Lower leg skin (tissue), 4 donors: ENCODE results near the gene STAB1. TPM values are rescaled to one million over a fixed set of nuclear protein-coding genes. Genes with fewer than 3 reads are reported as not detected.

ENCODE experiments used
- DNase-seq, 2 donors: peaks; one replicate each; pipeline ENCODE4 v3.0.0-alpha.2; 2019; ENCODE audit warnings: low spot score in 2 of 2
- H3K4me3 ChIP-seq: fragments of 200-600 bp; sonication (generic); 2 replicates; pipeline ENCODE4 v1.5.1; 2017; ENCODE audit warnings: mild to moderate bottlenecking, low read depth; ENCODE audit not compliant: poor library complexity, severe bottlenecking
- CTCF ChIP-seq, 3 donors: fragments of 450-650 bp; IDR thresholded peaks; one replicate each; pipeline ENCODE4 v1.5.1; 2016; ENCODE audit warnings: antibody characterized with exemption in 3 of 3, mild to moderate bottlenecking in 3 of 3, moderate library complexity in 2 of 3
- POLR2A ChIP-seq, 2 donors: fragments of 450-650 bp; IDR thresholded peaks; one replicate each; pipeline ENCODE4 v1.6.1; 2016 to 2017; ENCODE audit warnings: antibody characterized with exemption in 2 of 2, mild to moderate bottlenecking in 1 of 2, moderate library complexity in 1 of 2
- WGBS, 2 donors: methylation state at CpG; one replicate each; pipeline ENCODE4 v1.1.5; 2018; 5-methylcytosine and 5-hydroxymethylcytosine counted together
- intact Hi-C: fragments of 100-400 bp; cut with DNase I; formaldehyde crosslinking; loops from one replicate; pipeline ENCODE4 v1.15.0; 2023; ENCODE audit warnings: low total_unique reads
- total RNA-seq, 4 donors: library from RNA; depleted of rRNA; stranded (reverse); fragments of >200 nt; gene quantifications; one replicate each; pipeline ENCODE4 v1.1.0, GENCODE V29; 2016

The STAB1 gene
- total RNA-seq, 4 donors from 2014 or later: 10.1 to 23.9 (median 12.1) TPM

GRCh38 chr3:52536369-52537164 lies 41.4 kb downstream of the STAB1 start, which contains the start of gene UQCC5:
Gene UQCC5, plus strand, starts transcription at chr3:52536605. Its CDS starts 151 bp downstream, at chr3:52536756.
- TF ChIP-seq CTCF (IDR thresholded peaks at IDR 0.05) (no peak), POLR2A (IDR thresholded peaks at IDR 0.05) (peak in 1 of 2 donors; percentile 54)
- 0 to 1% methylated on average over 25 to 37 of the region's 65 CpGs for WGBS, 2 donors
- intact Hi-C loops: no loop called here

GRCh38 chr3:52537165-52537620 lies 42.1 kb downstream of the STAB1 start:
- WGBS, 2 donors: 2 to 7% methylated on average over 6 of the region's 6 CpGs
- DNase-seq: no peak
- TF ChIP-seq CTCF (IDR thresholded peaks at IDR 0.05): no peak
- intact Hi-C loops: no loop called here
- H3K4me3 ChIP-seq: peak overlapping the region; percentile 78

More at GRCh38 chr3:52536369-52537164, 41.4 kb downstream of the STAB1 start, which contains the start of gene UQCC5:
- peak; percentile 96 to 99 for DNase-seq
- H3K4me3 ChIP-seq: peak within 1 kb of the TSS; percentile 78

- intact Hi-C loops: no loop called here
- 78 to 84% methylated on average over 7 of the region's 7 CpGs for WGBS, 2 donors
- peak overlapping the region; percentile 78 for H3K4me3 ChIP-seq
- DNase-seq: no peak
- TF ChIP-seq POLR2A (IDR thresholded peaks at IDR 0.05) (no peak), CTCF (IDR thresholded peaks at IDR 0.05) (no peak)
These were observed 42.7 kb downstream of the STAB1 start for GRCh38 chr3:52537726-52538421.

- H3K4me3 ChIP-seq: no peak overlapping the region
- no peak for DNase-seq
- no peak for TF ChIP-seq POLR2A (IDR thresholded peaks at IDR 0.05)
- no peak for TF ChIP-seq CTCF (IDR thresholded peaks at IDR 0.05)
- intact Hi-C loops: no loop called here
- WGBS, 2 donors: 72 to 80% methylated on average over 5 of the region's 5 CpGs
These were observed 44.0 kb downstream of the STAB1 start for GRCh38 chr3:52539010-52539653.

- WGBS, 2 donors: 68 to 82% methylated on average over 2 of the region's 2 CpGs
These were observed 45.9 kb downstream of the STAB1 start for GRCh38 chr3:52541050-52541449.

More at GRCh38 chr3:52541050-52541449, 45.9 kb downstream of the STAB1 start:
- no peak for TF ChIP-seq POLR2A (IDR thresholded peaks at IDR 0.05)
- TF ChIP-seq CTCF (IDR thresholded peaks at IDR 0.05): no peak
- no peak for DNase-seq
- intact Hi-C loops: no loop called here
- H3K4me3 ChIP-seq: no peak overlapping the region
